HG02571 (cell line): Measurements from ENCODE around the gene CXorf38.
"Not testable (repeated sequence)": the region's sequence is repeated elsewhere in the genome, so short reads cannot be mapped to it uniquely, and the experiment has no call there.

Experiments
- ATAC-seq: cut with Tn5 transposase; IDR thresholded peaks from one replicate; pipeline ENCODE4 v1.9.1; 2021; ENCODE audit warnings: mild to moderate bottlenecking, moderate library complexity; ENCODE audit not compliant: unreplicated experiment

CXorf38 gene

DNA sequence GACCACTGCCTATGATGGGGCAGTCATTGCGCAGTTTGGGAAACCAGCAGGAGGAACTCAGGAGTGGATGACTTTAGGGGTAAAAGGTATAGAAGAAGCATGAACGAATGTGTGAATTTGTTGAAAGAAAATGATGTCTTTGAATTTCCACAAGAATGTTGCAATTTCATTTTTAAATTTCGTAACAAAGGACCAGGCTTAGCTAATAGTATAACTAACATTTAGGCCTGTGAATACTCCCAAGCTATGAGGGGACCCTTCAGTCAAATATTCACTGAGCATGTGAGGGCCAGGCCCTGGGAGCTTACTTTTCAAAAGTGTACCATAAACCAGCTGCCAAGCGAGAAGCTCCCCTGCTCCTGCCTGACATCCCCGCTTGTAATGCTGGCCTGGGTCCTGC, 18.9 kb downstream of the CXorf38 start:
- no peak for ATAC-seq

- no peak for ATAC-seq
Measured at GRCh38 chrX:40625294-40625693, 22.1 kb downstream of the CXorf38 start.

- ATAC-seq, result no peak
Measured at GRCh38 chrX:40623665-40624064, 23.7 kb downstream of the CXorf38 start.

DNA sequence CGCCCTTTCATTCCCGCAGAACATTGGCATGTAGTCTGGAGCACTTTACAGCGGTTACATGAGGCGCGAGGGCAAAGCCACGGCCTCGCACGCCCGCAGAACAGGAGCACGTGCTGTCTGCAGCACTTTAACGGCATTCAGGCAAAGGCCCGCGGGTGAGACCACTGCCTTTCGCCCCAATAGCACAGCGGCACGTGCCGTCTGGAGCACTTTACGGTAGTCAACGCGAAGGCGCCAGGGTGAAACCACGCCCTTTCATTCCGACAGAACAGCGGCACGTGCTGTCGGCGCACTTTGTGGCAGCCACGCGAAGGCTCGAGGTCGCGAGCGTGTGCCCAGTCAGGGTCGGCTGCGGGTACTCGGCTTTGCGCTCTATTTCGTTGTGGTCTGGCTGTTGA, 24.2 kb downstream of the CXorf38 start, which contains the start of gene MPC1L:
Gene MPC1L (plus strand): TSS at position 290 of the 398 bp plus-strand sequence. CDS start 138 bp downstream, outside the sequence.
- no peak for ATAC-seq

GRCh38 chrX:40622479-40623138, 24.8 kb downstream of the CXorf38 start:
- no peak for ATAC-seq

DNA sequence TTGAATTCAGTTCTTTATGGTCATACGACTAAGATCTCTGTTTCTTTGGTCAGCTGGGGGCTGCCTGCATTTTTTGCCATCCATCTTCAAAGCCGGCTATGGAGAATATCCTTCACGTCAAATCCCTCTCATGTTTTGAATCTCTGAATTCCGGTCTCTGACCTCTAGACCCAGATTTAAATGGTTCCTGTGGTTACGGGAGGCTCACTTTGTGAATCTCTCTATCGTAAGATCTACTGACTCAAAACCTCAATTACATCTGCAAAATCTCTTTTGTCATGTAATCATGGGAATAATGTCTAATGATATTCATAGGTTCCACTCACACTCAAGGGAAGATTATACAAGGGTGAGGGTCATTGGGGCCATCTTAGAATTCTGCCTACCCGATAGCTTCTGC, 29.8 kb downstream of the CXorf38 start:
- ATAC-seq, result no peak

DNA sequence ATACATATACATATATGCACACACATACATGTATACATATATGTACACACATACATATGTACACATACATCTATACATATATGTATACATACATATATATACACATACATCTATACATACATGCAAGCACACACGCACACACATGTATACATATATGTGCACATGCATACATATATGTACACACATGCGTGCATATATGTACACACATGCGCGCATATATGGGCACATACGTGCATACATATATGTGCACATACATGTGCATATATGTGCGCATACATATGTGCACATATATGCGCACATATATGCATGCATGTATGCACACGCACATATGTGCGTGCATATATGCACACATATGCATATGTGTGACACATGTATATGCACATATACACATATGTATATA, 31.4 kb downstream of the CXorf38 start:
- no peak for ATAC-seq

GRCh38 chrX:40612511-40612910, 34.9 kb downstream of the CXorf38 start:
- ATAC-seq, result no peak

GRCh38 chrX:40607381-40607780, 40.0 kb downstream of the CXorf38 start:
- ATAC-seq, result no peak

DNA sequence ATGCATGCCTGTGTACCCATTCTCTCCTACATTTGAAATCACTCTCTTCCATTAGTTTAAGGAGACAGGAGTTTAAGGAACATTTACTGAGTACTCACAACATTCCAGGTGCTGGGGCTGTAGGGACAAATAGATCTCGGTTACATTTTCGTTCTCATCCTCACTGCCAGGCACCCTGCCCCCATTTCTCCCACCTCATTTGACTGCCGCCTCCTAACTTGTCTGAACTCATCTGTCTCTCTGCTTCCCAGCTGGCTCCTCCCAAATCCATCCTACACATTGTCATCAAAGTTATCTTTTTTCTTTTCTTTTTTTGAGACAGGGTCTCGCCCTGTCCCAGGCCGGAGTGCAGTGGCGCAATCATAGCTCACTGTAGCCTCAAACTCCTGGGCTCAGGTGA, 43.9 kb downstream of the CXorf38 start:
- no peak for ATAC-seq

GRCh38 chrX:40589616-40590321, 57.6 kb downstream of the CXorf38 start:
- not testable (repeated sequence) for ATAC-seq

GRCh38 chrX:40587623-40588022, 59.7 kb downstream of the CXorf38 start:
- ATAC-seq, result not testable (repeated sequence)

DNA sequence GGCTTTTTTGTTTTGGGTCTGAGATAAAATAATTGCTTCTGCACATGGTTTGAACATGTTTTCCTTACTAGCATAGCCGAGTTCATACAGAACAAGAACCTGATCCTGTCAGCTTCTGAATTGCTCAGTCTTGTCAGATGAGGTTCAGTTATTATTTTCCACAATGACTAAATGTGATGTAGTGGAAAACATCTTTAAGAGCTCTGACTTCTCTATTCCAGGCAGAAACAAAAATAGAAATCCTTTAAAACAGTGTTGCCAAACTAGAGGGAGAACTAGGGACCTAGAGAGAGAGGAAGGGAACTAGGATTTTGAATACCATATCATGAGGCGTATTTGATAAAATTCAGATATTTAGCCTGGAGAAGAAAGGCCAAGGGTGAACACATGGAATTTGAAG, 64.5 kb downstream of the CXorf38 start:
- ATAC-seq, result no peak

DNA sequence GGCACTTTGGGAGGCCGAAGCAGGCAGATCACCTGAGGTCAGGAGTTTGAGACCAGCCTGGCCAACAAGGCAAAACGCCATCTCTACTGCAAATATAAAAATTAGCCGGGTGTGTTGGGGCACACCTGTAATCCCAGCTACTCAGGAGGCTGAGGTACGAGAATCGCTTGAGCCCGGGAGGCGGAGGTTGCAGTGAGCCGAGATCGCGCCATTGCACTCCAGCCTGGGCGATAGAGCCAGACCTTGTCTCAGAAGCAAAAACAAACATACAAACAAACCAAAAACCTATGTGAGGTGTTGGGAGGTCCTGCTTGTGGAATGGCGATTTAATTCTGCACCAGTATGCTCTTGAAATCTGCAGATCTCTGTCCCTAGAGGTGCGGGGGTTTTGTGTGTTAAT, 65.2 kb downstream of the CXorf38 start:
- not testable (repeated sequence) for ATAC-seq

DNA sequence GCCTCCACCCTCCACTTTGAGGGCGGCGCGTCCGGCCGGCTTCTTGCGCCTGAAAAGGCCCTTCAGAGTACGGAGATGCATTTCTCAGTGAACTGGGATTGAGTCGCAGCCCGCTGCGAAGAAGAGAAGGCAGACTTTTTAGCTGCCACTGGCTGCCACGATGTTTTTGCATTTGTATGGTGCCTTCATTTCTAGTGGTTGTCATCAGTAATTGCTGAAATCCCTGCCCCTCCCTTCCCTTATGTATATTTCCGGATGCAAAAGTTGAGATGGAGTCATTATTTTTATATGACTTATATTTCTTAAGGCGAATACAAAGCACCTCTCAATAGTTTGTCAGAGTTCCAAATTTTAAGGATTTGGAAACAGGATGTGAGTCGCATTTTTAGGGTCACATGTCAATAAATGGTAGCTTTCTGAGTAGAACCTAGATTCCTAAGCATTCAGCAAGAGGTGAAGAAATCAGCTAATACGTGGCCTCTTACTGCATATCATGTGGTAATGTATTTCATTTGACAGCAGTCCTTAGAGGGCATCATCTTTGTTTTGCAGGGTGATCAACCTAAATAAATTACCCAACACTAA, 65.9 kb downstream of the CXorf38 start:
- no peak for ATAC-seq

- ATAC-seq, result peak; percentile 95
Measured at GRCh38 chrX:40580537-40581335, 66.6 kb downstream of the CXorf38 start, which contains the start of gene ATP6AP2. Gene ATP6AP2, plus strand, starts transcription at chrX:40580970. Its CDS starts 96 bp downstream, at chrX:40581066.

DNA sequence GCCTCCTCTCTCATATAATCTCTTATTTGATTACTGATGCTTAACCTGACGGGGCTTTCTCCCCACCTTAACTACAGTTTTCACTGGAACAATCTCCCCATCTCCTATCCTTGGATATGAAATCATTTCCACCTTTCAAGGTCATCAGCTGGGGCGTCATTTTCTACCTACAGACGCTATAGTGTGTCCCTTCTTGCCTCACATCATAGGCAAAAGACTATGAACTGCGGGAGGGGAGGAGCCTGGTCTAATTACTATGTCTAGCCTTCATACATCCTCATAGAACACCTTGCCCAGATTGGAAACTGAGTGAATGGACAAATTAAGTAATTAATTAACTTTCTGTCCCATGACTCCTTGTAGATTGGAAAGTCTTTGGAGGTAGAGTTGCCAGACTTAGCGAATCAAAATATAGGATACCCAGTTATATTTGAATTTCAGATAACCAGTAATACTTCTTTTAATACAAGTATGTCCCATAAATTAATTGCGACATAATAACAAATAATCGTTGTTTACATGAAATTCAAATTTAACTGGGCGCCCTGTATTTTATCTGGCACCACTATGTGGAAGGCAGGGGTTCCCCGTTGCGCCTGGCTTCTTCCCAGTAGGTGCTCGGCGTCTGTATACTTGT, 67.3 kb downstream of the CXorf38 start:
- peak; percentile 34 for ATAC-seq

DNA sequence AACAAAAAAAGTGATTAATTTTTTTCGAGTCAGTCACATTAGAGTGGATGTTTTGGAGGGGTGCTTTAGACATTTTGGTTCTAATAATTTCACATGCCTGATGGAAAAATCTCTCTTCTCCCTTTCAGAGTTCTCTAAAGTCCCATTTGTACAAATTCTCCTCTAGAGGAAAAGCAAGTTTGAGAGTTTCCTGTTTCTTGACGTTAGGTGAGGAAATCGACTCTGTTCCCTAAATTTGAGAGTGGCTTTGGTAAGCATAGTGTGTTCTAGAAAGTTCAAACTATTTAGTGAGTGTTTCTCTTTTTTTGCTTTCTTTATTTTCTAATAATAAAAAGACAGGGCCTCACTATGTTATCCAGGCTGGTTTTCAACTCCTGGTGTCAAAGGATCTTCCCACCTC, 68.2 kb downstream of the CXorf38 start:
- ATAC-seq, result no peak

- ATAC-seq, result no peak
Measured at GRCh38 chrX:40578039-40578695, 69.2 kb downstream of the CXorf38 start.
